Measurements from ENCODE around the gene ERICH6. TPM values are rescaled to one million over a fixed set of nuclear protein-coding genes. Genes with fewer than 3 reads are reported as not detected.
A peak's percentile ranks its signal among the peaks of the same experiment; 100 is the strongest.

ERICH6 gene
- polyA plus RNA-seq, 3 donors: 0.04 TPM; not detected in 2

DNA sequence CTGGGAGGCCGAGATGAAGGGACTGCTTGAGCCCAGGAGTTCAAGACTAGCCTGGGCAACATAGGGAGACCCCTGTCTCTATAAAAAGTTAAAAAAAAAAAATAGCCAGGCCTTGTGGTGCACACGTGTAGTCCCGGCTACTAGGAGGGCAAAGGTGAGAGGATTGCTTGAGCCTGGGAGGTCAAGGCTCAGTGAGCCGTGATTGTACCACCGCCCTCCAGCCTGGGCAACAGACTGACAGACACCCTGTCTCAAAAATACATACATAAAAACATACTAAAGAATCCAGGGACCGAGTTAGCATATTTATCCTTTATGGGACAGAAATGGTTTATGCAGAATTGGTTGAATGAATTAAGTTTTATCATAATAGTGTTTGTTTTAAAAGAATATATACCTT is 45.5 kb upstream of the ERICH6 start:
- no peak overlapping the region for H3K9ac ChIP-seq (ENCODE audit: insufficient read depth, low read length, poor library complexity, severe bottlenecking)
- H3K27ac Mint-ChIP-seq: peak overlapping the region in 2 of 7 donors; percentile 78 to 85
- peaks cover 18 to 29% of the 10 kb centered on the region in 2 donors for H3K36me3 Mint-ChIP-seq

DNA sequence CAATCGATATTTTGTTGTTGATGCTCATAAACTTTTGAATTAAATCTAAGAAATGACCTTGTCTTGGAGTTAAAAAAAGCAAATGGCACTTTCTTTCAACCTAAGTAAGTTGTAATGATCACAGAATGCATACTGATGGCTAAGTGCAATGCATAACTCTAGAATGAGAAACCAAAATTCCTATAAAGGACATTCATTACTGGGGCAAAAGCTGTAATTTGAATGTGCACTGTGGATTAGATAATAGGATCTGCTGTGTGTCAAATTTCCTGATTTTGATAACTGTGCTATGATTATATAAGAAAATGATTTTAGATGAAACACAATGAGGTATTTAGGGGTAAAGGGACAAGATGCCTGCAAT is 44.9 kb upstream of the ERICH6 start:
- H3K4me2 ChIP-seq (replicated peaks; ENCODE audit: extremely low read depth, low read length, poor library complexity, severe bottlenecking): no peak overlapping the region
- H3K79me2 ChIP-seq (ENCODE audit: insufficient read depth, low read length): peaks cover 100% of the 10 kb centered on the region
- peaks cover 13 to 23% of the 10 kb centered on the region in 2 donors for H3K4me1 ChIP-seq (ENCODE audit: control insufficient read depth in 1 of 2, insufficient read depth in 2 of 2, low read length in 2 of 2)
- peaks cover 6 to 12% of the 10 kb centered on the region in 2 donors for H3K36me3 ChIP-seq (replicated peaks in 1 of 2; ENCODE audit: control insufficient read depth in 1 of 2, insufficient read depth in 2 of 2, low read length in 2 of 2)
- Mint-ChIP-seq H3K36me3 (peaks cover 15 to 26% of the 10 kb centered on the region in 2 donors), H3K27ac (peak overlapping the region in 3 of 7 donors; percentile 14 to 85 (median 84)), H3K9me3 (no peaks in the 10 kb centered on the region), H3K27me3 (ENCODE audit: low read depth in 3 of 3) (peaks cover 0 to 2% (median 0%) of the 10 kb centered on the region in 3 donors), H3K4me3 (no peak overlapping the region), H3K4me1 (peaks cover 58% of the 10 kb centered on the region)
- no peak overlapping the region for H3K4me3 ChIP-seq (replicated peaks in 1 of 3; ENCODE audit: low read depth in 2 of 3, low read length in 3 of 3)
- TF ChIP-seq, protein P1, sequence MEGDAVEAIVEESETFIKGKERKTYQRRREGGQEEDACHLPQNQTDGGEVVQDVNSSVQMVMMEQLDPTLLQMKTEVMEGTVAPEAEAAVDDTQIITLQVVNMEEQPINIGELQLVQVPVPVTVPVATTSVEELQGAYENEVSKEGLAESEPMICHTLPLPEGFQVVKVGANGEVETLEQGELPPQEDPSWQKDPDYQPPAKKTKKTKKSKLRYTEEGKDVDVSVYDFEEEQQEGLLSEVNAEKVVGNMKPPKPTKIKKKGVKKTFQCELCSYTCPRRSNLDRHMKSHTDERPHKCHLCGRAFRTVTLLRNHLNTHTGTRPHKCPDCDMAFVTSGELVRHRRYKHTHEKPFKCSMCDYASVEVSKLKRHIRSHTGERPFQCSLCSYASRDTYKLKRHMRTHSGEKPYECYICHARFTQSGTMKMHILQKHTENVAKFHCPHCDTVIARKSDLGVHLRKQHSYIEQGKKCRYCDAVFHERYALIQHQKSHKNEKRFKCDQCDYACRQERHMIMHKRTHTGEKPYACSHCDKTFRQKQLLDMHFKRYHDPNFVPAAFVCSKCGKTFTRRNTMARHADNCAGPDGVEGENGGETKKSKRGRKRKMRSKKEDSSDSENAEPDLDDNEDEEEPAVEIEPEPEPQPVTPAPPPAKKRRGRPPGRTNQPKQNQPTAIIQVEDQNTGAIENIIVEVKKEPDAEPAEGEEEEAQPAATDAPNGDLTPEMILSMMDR (IDR thresholded peaks at IDR 0.05): no peak
- H3K27ac ChIP-seq (ENCODE audit: low read depth in 1 of 2, low read length in 2 of 2): no peak overlapping the region
- no CpG with 5 or more reads among the region's 1 CpG for WGBS (ENCODE audit: insufficient coverage)
- no peak for DNase-seq
- no peaks in the 10 kb centered on the region for H3K9me3 ChIP-seq (replicated peaks in 1 of 2; ENCODE audit: control insufficient read depth in 1 of 2, insufficient read depth in 1 of 2, low read length in 2 of 2)
- H3K27me3 ChIP-seq (ENCODE audit: control insufficient read depth in 2 of 2, insufficient read depth in 2 of 2, low read length in 2 of 2): no peaks in the 10 kb centered on the region
- H2AFZ ChIP-seq (ENCODE audit: insufficient read depth, low read depth, low read length, poor library complexity, severe bottlenecking): no peak overlapping the region
- H3K9ac ChIP-seq (ENCODE audit: insufficient read depth, low read length, poor library complexity, severe bottlenecking): no peak overlapping the region
- peaks cover 99% of the 10 kb centered on the region for H4K20me1 ChIP-seq (ENCODE audit: insufficient read depth, low read length)
- intact Hi-C loops (cut with micrococcal nuclease): no loop called here

More for the DNA sequence above, 45.5 kb upstream of the ERICH6 start:
- Histone ChIP-seq H3K4me1 (ENCODE audit: control insufficient read depth in 1 of 2, insufficient read depth in 2 of 2, low read length in 2 of 2) (peaks cover 13 to 23% of the 10 kb centered on the region in 2 donors), H3K9me3 (replicated peaks in 1 of 2; ENCODE audit: control insufficient read depth in 1 of 2, insufficient read depth in 1 of 2, low read length in 2 of 2) (no peaks in the 10 kb centered on the region), H4K20me1 (ENCODE audit: insufficient read depth, low read length) (peaks cover 98% of the 10 kb centered on the region), H3K4me3 (replicated peaks in 1 of 3; ENCODE audit: low read depth in 2 of 3, low read length in 3 of 3) (no peak overlapping the region), H3K79me2 (ENCODE audit: insufficient read depth, low read length) (peaks cover 100% of the 10 kb centered on the region), H3K4me2 (replicated peaks; ENCODE audit: extremely low read depth, low read length, poor library complexity, severe bottlenecking) (no peak overlapping the region), H3K36me3 (replicated peaks in 1 of 2; ENCODE audit: control insufficient read depth in 1 of 2, insufficient read depth in 2 of 2, low read length in 2 of 2) (peaks cover 6 to 17% of the 10 kb centered on the region in 2 donors), H3K27me3 (ENCODE audit: control insufficient read depth in 2 of 2, insufficient read depth in 2 of 2, low read length in 2 of 2) (no peaks in the 10 kb centered on the region), H3K27ac (ENCODE audit: low read depth in 1 of 2, low read length in 2 of 2) (no peak overlapping the region), H2AFZ (ENCODE audit: insufficient read depth, low read depth, low read length, poor library complexity, severe bottlenecking) (no peak overlapping the region)
- no peaks in the 10 kb centered on the region for H3K9me3 Mint-ChIP-seq
- H3K4me1 Mint-ChIP-seq: peaks cover 56% of the 10 kb centered on the region
- intact Hi-C loops (cut with micrococcal nuclease): no loop called here
- peaks cover 0 to 2% (median 0%) of the 10 kb centered on the region in 3 donors for H3K27me3 Mint-ChIP-seq (ENCODE audit: low read depth in 3 of 3)
- TF ChIP-seq, protein P1 (IDR thresholded peaks at IDR 0.05): no peak
- WGBS (ENCODE audit: insufficient coverage): 100% methylated on average over 1 of the region's 6 CpGs
- no peak overlapping the region for H3K4me3 Mint-ChIP-seq
- DNase-seq: no peak

Measured in CD14-positive monocyte (primary cell).